Neutrophil (primary cell): Measurements from ENCODE around the gene FXR2.

Experiments
- H3K27ac ChIP-seq: fragments of 200-600 bp; sonication (generic); 2 replicates; pipeline ENCODE4 v1.5.1; 2016; ENCODE audit warnings: mild to moderate bottlenecking, moderate library complexity
- H3K27me3 ChIP-seq: fragments of 200-600 bp; sonication (generic); 2 replicates; pipeline ENCODE4 v1.6.0; 2016; ENCODE audit warnings: mild to moderate bottlenecking
- H3K36me3 ChIP-seq: fragments of 200-600 bp; sonication (generic); 2 replicates; pipeline ENCODE4 v1.5.1; 2017
- H3K4me1 ChIP-seq, 2 experiments: fragments of 200-600 bp in 1 of 2; sonication (generic) in 1 of 2; 1 replicate in 1 of 2; 2 replicates in 1 of 2; pipeline versions ENCODE4 v1.5.1 to v1.6.1; 2013 to 2016; ENCODE audit warnings: low read depth in 1 of 2, low read length in 1 of 2, mild to moderate bottlenecking in 1 of 2, moderate library complexity in 1 of 2; ENCODE audit not compliant: control insufficient read depth in 1 of 2, insufficient read depth in 1 of 2
- H3K4me3 ChIP-seq, 2 experiments: fragments of 200-600 bp in 1 of 2; sonication (generic) in 1 of 2; 1 replicate in 1 of 2; 2 replicates in 1 of 2; pipeline ENCODE4 v1.5.1; 2013 to 2016; ENCODE audit warnings: low read depth in 1 of 2, low read length in 1 of 2, mild to moderate bottlenecking in 1 of 2, moderate library complexity in 1 of 2
- H3K9me3 ChIP-seq: fragments of 200-600 bp; sonication (generic); 2 replicates; pipeline ENCODE4 v1.5.1; 2016
- CTCF ChIP-seq: fragments of 200-600 bp; sonication (generic); IDR thresholded peaks from 2 replicates; pipeline ENCODE4 v1.5.1; 2016; ENCODE audit warnings: antibody characterized with exemption

Gene FXR2

GRCh38 chr17:7575481-7575883, 39.2 kb downstream of the FXR2 start:
- Histone ChIP-seq H3K36me3 (peaks cover 59% of the 10 kb centered on the region), H3K4me1 (peaks cover 50 to 52% of the 10 kb centered on the region in 2 experiments), H3K27ac (peak overlapping the region; percentile 92), H3K4me3 (no peak overlapping the region), H3K9me3 (peaks cover 3% of the 10 kb centered on the region), H3K27me3 (no peaks in the 10 kb centered on the region)
- TF ChIP-seq CTCF: no peak

DNA sequence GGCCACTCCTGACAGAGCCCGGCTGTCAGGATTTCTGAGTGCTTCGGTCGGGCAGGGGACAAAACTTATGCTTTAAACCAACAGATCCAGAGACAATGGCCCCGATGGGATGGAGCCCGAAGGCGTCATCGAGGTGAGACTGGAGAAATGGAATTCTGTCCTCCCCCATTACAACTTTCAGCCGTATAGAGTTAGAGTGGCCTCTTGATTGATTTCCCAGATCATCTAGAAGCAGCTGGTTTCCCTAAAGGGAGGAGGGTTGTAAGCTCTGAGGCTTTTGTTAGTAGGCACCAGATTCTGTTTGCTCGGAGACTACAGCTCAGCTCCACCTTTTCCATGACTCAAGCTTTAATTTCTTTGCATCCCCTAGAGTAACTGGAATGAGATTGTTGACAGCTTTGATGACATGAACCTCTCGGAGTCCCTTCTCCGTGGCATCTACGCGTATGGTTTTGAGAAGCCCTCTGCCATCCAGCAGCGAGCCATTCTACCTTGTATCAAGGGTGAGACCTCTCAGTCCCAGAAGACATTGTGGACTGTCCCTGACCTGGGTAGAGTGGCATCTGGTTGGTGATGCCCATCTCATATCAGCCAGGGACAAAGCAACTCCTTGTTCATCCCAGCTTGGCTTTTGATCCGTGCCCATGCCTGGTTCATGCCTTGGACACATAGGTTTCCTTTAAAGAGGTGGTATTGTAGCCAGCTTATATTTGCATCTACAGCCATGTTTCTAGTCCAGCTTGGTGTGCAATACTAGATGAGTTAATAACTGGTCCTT, 40.3 kb downstream of the FXR2 start:
- H3K9me3 ChIP-seq: peaks cover 3% of the 10 kb centered on the region
- peak overlapping the region; percentile 90 to 100 for H3K4me3 ChIP-seq
- no peaks in the 10 kb centered on the region for H3K27me3 ChIP-seq
- H3K36me3 ChIP-seq: peaks cover 63% of the 10 kb centered on the region
- TF ChIP-seq CTCF: no peak
- H3K4me1 ChIP-seq: peaks cover 41 to 46% of the 10 kb centered on the region in 2 experiments
- peak overlapping the region; percentile 92 for H3K27ac ChIP-seq

DNA sequence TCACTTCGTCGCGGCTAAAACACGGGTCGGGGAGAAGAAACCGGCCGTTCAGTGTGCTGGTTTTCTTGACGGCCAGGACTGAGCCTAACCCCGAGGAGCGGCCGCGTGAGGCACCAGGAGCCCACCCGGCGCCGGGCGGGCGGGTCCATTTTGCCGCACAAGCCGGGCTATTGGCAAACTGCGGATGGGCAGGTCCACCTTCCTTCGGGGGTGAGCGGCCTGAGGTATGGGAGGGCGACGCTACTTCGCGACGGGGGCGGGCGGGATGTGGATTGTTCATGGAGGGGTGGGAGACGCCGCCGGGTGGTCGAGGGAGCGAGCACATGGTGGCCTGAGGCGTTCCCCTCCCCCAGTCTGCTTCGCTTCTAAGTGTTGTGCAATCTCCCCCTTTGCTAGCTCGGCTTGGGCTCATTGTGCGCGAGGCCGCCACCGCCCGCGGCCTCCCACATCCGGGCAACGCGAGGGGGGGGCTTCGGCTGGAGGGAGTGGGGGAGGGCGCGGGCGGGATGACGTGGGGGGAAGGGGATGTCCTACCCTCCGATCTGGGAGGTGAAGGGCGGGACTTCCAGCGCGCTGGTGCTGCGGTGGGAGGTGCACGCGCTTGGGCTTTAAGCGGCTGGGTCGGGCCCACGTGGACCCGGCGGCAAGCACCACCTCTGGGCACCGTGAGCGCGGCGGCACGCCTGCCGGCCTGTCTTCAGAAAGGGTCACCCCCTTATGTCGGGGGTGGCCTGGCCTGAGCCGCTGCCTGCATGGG, 41.2 kb downstream of the FXR2 start:
- H3K4me3 ChIP-seq: peak overlapping the region; percentile 90 to 100
- no peak for TF ChIP-seq CTCF
- no peaks in the 10 kb centered on the region for H3K27me3 ChIP-seq
- peaks cover 57% of the 10 kb centered on the region for H3K36me3 ChIP-seq
- H3K4me1 ChIP-seq: peaks cover 34 to 38% of the 10 kb centered on the region in 2 experiments
- peak overlapping the region; percentile 92 for H3K27ac ChIP-seq
- H3K9me3 ChIP-seq: peaks cover 3% of the 10 kb centered on the region

GRCh38 chr17:7572588-7573323, 41.9 kb downstream of the FXR2 start:
- peaks cover 3% of the 10 kb centered on the region for H3K9me3 ChIP-seq
- H3K4me3 ChIP-seq: peak overlapping the region; percentile 90 to 100
- H3K27me3 ChIP-seq: no peaks in the 10 kb centered on the region
- peak overlapping the region; percentile 92 for H3K27ac ChIP-seq
- H3K36me3 ChIP-seq: peaks cover 50% of the 10 kb centered on the region
- H3K4me1 ChIP-seq: peaks cover 34 to 38% of the 10 kb centered on the region in 2 experiments
- TF ChIP-seq CTCF: peak; percentile 32

- Histone ChIP-seq H3K27ac (peak overlapping the region; percentile 92), H3K27me3 (no peaks in the 10 kb centered on the region), H3K9me3 (no peaks in the 10 kb centered on the region), H3K36me3 (peaks cover 49% of the 10 kb centered on the region), H3K4me3 (peak overlapping the region; percentile 90 to 100), H3K4me1 (peaks cover 34 to 38% of the 10 kb centered on the region in 2 experiments)
- no peak for TF ChIP-seq CTCF
Observed at GRCh38 chr17:7572338-7572587, 42.4 kb downstream of the FXR2 start.
